HT-29 (cell line): ENCODE results near the gene RSPO1. TPM values are rescaled to one million over a fixed set of nuclear protein-coding genes. Genes with fewer than 3 reads are reported as not detected.
"Not testable (repeated sequence)": the region's sequence is repeated elsewhere in the genome, so short reads cannot be mapped to it uniquely, and the experiment has no call there.

Experiments used
- DNase-seq: peaks from one replicate; pipeline ENCODE4 v3.0.0-alpha.2; 2015; ENCODE audit warnings: low spot score
- total RNA-seq: library from RNA; depleted of rRNA; stranded (reverse); fragments of >200 nt; shearing (Covaris generic); gene quantifications from 2 replicates; pipeline ENCODE4 v1.2.3, GENCODE V29; 2014

Gene RSPO1
- total RNA-seq, 1 experiment from 2014 or later = not detected

DNA sequence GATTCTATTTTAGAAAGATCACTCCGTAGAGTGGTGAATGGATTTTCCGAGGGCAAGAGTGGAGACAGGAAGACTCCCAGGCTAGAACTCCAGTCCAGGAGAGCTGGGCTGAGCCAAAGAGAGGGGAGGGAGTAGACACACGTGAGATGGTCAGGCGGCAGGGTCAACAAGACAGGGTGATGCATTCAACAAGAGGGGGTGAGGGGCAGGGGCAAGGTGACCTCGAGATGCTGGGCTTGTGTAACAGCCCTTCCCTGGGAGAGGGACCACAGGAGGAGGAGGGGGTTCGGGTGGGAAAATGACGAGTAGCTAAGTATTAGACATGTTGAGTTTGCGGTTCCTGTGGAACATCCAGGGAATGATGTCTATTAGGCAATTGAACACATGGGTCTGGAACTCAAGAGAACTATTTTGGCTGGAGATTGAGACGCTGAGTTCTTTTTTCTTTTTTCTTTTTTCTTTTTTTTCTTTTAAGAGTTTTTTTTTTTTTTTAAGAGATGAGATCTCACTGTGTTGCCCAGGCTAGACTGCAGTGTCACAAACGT is 13.3 kb downstream of the RSPO1 start:
- DNase-seq = no peak

DNA sequence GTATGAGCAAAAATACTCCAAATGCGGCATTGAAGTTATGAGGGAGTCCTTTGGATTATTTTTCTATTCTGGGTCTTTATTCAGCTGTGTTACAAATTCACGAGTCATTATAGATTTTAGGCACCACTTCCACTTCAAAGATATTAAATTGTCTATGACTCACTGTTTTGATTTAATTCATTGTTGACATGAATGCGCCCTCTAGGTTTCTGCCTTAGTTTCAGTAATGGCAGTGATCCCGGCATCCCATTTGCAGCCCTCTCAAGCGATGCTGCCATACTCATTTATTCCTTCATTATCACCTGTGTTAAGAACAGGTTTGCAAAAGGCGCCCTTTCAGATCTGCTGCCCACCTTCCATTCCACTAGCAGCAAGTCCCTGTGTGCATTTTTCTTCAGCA is 14.0 kb downstream of the RSPO1 start:
- DNase-seq = no peak

DNA sequence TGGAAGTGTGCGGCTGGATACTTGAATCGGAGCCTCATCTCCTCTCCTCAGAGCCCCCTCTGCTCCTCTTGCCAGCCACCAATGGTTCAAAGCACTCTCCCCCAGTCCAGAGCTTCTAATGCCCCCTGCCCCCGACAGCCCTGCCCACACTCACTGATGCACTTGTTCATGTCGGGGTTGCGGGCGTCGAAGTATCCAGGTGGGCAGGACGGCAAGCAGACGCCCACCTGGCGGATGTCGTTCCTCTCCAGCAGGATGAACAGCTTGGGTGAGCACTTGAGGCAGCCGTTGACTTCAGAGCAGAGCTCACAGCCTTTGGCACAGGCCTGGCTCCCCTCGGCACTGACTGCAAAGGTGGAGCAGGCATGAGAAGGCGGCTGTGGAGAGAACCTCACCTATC is 18.4 kb downstream of the RSPO1 start:
- no peak for DNase-seq

- DNase-seq = no peak
Measured at GRCh38 chr1:37614105-37614504, 20.6 kb downstream of the RSPO1 start.

GRCh38 chr1:37612186-37612585 is 22.5 kb downstream of the RSPO1 start:
- no peak for DNase-seq

DNA sequence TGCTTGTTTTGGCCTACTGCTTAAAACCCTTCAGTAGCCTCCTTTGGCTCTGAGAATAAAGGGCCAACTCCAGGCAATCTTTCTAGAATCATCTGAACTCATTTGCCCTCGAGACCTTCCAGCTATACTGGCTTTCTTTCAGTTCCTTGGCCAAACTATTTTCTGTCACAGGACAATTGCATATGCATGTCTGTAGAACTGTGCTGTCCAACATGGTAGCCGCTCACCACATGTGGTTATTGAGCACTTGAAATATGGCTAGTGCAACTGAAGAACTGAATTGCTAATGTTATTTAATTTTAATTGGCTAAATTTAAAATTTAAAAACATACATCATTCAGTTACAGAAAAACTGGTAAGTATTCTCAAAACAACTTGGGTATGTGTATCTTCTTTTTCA is 24.7 kb downstream of the RSPO1 start:
- DNase-seq = no peak

GRCh38 chr1:37609002-37609401 is 25.7 kb downstream of the RSPO1 start:
- DNase-seq = no peak

DNA sequence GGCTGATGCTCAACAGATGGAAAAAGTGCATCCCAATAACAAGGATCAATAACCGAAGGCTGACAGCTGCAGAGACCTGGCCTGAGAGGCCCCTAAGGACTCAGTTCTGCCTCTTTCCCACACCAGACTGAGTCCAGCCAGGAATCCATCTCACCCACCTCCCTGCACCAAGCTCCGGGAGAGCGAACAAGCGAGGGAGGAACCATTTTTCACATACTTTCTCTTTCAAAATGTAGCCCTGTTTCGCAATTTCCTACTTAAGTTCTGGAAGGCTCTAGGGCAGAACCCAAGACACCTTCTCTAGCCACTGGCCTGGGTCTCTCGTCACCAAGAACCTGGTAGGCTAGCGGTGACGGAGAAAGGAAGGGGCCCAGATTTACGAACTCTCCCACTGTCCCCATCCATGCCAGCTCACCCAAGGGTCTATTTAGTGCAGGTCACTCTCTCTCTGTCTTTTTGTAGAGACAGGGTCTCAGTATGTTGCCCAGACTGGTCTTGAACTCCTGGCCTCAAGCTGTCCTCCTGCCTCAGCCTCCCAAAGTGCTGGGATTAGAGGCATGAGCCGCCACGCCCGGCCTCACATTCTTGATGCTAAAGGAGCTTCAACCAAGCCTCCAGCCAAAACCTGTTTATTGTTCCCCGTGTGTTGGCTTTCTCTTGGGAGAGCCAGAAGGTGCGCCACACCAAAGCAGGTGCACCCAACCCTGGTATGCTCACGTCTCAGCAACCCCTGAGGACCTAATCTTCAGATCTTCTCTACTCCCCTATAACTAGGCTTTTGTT is 28.0 kb downstream of the RSPO1 start:
- DNase-seq = no peak

GRCh38 chr1:37605806-37606474 is 28.8 kb downstream of the RSPO1 start:
- no peak for DNase-seq

GRCh38 chr1:37605061-37605650 is 29.5 kb downstream of the RSPO1 start:
- DNase-seq = no peak

DNA sequence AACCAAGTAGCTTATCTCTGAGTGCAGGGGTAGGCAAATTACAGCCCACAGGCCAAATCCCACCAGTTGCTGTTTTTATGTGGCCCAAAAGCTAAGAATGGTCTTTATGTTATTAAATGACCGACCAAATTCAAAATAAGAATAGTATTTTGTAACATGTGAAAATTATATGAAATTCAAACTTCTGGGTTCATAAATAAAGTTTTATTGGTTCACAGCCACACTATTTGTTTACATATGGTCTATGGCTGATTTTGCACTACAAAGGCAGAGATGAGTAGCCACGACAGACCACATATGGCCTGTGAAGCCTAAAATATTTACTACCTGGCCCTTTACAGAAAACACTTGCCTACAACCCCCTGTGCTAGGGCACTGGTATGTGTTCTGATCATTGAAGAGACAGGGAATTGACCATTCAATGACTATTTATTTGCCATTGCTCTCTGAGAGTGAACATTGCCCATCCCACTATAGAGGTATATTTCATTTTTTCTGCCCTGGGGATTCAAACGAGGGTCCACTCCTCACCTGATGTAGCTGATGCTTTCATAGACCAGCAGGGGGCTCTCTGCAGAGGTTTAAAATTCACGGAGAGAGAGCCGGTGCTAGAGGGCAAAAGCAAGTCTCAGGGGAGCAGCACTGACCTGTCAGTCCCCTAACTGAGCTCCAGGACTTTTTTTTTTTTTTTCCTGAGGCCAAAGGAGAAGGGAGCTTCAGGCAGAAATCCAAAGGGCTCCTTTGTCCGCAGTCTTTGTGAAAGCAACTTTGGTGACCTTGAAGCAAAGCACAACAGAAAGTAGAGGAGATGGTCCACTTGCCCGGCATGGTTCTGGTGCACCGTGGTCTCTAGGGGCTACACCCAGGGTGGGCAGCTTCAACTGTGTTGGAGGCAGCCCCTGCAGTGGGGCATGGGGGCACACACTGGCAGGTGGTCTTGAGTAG is 31.7 kb downstream of the RSPO1 start:
- peak; percentile 50 for DNase-seq

GRCh38 chr1:37601441-37601840 is 33.3 kb downstream of the RSPO1 start:
- no peak for DNase-seq

GRCh38 chr1:37599940-37600339 is 34.8 kb downstream of the RSPO1 start:
- DNase-seq = no peak

DNA sequence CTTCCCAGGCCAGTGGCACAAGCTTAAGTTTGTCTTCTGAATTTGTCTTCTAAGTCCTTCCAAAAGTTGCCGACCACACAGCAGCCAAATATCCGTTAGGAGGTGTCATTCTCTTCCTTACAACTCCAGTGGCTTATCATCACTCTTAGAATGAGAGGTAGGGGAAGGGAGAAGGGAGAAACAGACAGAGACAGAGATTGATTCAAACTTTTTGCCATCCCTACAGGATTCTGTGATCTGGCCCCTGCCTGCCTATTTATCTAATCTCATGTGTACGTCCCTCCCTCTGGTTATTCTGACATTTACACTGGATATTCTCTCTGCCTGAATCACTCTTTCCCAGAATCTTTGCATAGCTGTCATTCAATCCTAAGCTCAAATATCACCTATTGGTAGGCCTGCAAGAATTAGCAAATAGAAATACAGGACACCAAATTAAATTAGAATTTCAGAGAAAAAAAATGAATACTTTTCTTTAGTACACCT is 38.5 kb downstream of the RSPO1 start:
- DNase-seq = no peak

- DNase-seq = peak; percentile 98
Measured at GRCh38 chr1:37595440-37596181, 39.1 kb downstream of the RSPO1 start, which contains the start of gene GNL2. TSS of gene GNL2 (minus strand) at chr1:37595937. CDS start at chr1:37595822, 115 bp downstream.

DNA sequence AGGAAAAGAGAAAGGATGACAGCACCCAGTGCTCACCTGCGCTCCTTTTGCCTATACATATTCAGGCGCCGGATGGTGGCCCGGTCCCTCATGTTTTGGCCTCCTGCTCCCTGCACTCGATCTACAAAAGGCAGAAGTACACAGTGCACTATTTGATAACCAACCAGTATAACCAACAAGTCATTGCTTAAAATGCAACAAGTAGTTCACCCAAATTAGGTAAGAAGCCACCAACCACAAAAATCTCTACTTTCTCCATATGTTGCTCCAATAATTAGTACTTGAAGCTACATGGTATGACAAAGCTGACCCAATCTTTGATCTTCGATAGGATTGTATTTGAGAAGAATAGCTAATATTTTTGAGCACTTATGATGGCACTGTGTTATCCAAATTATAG is 41.0 kb downstream of the RSPO1 start:
- no peak for DNase-seq

GRCh38 chr1:37588939-37589338 is 45.8 kb downstream of the RSPO1 start:
- no peak for DNase-seq

DNA sequence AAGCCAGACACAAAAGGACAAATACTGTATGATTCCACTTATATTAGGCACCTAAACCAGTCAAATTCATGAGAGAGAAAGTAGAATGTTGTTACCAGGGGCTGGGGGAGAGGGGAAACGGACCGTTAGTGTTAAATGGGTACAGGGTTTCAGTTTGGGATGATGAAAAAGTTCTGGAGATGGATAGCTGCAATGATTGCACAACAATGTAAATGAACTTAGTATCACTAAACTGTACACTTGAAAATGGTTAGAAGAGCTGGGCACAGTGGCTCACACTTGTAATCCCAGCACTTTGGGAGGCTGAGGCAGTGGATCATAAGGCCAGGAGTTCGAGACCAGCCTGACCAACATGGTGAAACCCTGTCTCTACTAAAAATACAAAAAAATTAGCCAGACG is 50.1 kb downstream of the RSPO1 start:
- DNase-seq = not testable (repeated sequence)

- DNase-seq = no peak
Measured at GRCh38 chr1:37575692-37576091, 59.0 kb downstream of the RSPO1 start.

DNA sequence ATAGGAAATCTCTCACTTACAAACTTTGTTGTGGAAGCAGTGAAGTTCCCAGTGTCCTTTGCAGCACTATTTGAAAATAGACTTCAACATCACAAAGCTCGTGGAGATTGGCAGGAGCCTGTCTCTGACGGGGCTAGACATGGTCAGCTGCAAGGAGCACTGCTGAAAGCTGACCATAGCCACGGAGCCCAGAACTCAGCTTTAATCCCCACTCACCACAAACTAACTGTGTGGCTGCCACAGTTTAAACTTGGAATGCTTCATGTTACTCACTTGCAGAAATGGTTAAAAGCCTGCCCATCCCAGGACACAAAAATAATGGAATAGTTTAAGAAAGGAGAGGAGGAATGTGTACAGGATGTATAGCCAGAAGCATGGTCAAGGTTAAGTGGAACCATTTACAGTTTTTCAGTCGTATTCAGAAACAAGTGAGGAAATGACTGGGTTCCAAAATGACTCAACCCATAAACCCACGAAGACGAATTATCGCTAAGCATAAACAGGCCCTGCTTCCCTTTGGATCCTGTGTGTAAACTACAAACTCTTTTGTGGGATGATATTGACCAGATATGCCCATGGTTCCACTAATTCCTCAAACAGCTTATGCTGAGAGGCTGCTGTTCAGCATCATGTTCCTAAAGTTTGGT is 59.7 kb downstream of the RSPO1 start:
- DNase-seq = no peak
